ENCODE results near the gene PLPPR5. TPM values are rescaled to one million over a fixed set of nuclear protein-coding genes. Genes with fewer than 3 reads are reported as not detected.

The PLPPR5 gene
- total and polyA plus RNA-seq, 9 of the 15 experiments (the other 6 are each of a cell fraction or from before 2014, with no cell fraction given), result not detected

DNA sequence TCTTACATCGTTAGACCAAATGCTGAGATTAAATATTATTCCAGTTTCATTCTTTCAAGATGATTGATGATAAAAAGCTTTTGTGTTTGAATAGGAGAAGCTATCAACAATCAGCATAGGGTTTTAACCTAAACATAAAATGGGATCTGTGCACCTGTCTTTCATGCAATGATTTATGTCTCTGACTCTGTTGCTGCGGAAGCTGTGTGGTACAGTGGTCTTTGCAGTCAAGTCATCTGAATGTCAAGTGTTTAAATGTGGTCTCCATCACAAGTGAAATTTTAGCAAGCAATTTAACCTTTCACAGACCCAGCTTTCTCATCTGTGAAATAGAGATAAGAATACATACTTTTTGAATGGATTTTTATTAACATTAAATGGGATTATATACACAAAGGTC is 107.2 kb downstream of the PLPPR5 start:
- BruUV-seq (replicated peaks), result no TSS peak
- no peaks in the 10 kb centered on the region for H3K27me3 ChIP-seq (ENCODE audit: control insufficient read depth in 2 of 2, insufficient read depth in 2 of 2, low read length in 2 of 2)
- intact Hi-C loops (cut with micrococcal nuclease) (no loop called here), in situ Hi-C loops (cut with MboI) (no loop called here)
- H3K9me1 ChIP-seq (ENCODE audit: control insufficient read depth, insufficient read depth, low read length), result no peaks in the 10 kb centered on the region
- POLR2A ChIA-PET, result no interaction called here
- no peak overlapping the region for H3K27ac ChIP-seq (ENCODE audit: extremely low read depth, low read depth, low read length)
- H2AFZ ChIP-seq (ENCODE audit: low read depth, low read length), result no peak overlapping the region
- FAIRE-seq, result no peak
- H3K9ac ChIP-seq (ENCODE audit: insufficient read depth in 1 of 2, low read depth in 2 of 2, low read length in 2 of 2), result no peak overlapping the region
- no peak for ATAC-seq
- H3K4me2 ChIP-seq (ENCODE audit: insufficient read depth, low read length), result no peak overlapping the region
- no peaks in the 10 kb centered on the region for H3K79me2 ChIP-seq (ENCODE audit: control insufficient read depth, insufficient read depth, low read length)
- no peaks in the 10 kb centered on the region for H3K36me3 ChIP-seq (ENCODE audit: control insufficient read depth, insufficient read depth, low read length)
- no peaks in the 10 kb centered on the region for H3K4me1 ChIP-seq (replicated peaks in 1 of 2; ENCODE audit: control insufficient read depth in 2 of 2, insufficient read depth in 2 of 2, low read length in 2 of 2)
- CTCF ChIA-PET (ENCODE audit: low intra/inter-chr PET ratio), result no interaction called here
- 4% methylated on average over 2 of the region's 2 CpGs for WGBS (ENCODE audit: insufficient coverage, low coverage, missing lambda C conversion rate)
- no peak for DNase-seq (ENCODE audit: extremely low read depth in 1 of 4, low spot score in 3 of 4)
- TF ChIP-seq JUND (IDR thresholded peaks at IDR 0.05; ENCODE audit: borderline replicate concordance, low read depth, low read length) (no peak), JUND (tag; IDR thresholded peaks at IDR 0.05; ENCODE audit: borderline replicate concordance, low read depth, low read length) (no peak)
- TF ChIP-seq, protein P1, sequence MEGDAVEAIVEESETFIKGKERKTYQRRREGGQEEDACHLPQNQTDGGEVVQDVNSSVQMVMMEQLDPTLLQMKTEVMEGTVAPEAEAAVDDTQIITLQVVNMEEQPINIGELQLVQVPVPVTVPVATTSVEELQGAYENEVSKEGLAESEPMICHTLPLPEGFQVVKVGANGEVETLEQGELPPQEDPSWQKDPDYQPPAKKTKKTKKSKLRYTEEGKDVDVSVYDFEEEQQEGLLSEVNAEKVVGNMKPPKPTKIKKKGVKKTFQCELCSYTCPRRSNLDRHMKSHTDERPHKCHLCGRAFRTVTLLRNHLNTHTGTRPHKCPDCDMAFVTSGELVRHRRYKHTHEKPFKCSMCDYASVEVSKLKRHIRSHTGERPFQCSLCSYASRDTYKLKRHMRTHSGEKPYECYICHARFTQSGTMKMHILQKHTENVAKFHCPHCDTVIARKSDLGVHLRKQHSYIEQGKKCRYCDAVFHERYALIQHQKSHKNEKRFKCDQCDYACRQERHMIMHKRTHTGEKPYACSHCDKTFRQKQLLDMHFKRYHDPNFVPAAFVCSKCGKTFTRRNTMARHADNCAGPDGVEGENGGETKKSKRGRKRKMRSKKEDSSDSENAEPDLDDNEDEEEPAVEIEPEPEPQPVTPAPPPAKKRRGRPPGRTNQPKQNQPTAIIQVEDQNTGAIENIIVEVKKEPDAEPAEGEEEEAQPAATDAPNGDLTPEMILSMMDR (IDR thresholded peaks at IDR 0.05 in 2 of 3, conservative IDR thresholded peaks at IDR 0.05 in 1 of 3; ENCODE audit: insufficient read depth in 2 of 3, low read depth in 1 of 3, low read length in 3 of 3), result no peak
- no peaks in the 10 kb centered on the region for H4K20me1 ChIP-seq (replicated peaks; ENCODE audit: control insufficient read depth, insufficient read depth, low read length)
- 0 out of 2 replicates have a peak, but pooled peaks cover 2% of the 10 kb centered on the region for H3K9me3 ChIP-seq (replicated peaks; ENCODE audit: control insufficient read depth, insufficient read depth, low read depth, low read length)
- H3K4me3 ChIP-seq, result no peak overlapping the region
